D721Med (cell line): Measurements from ENCODE around the gene HYOU1.

Experiments
- DNase-seq: peaks from one replicate; pipeline ENCODE4 v3.0.0; 2011; ENCODE audit warnings: low spot score; ENCODE audit not compliant: insufficient read length
- FAIRE-seq: peaks from 2 replicates; lab custom pipeline; 2011; peaks lifted over from hg19 to GRCh38; lab: Jason Lieb, UNC
- CTCF ChIP-seq: IDR thresholded peaks from 2 replicates; pipeline ENCODE4 v1.5.1; 2012; ENCODE audit warnings: mild to moderate bottlenecking, control low read depth; ENCODE audit not compliant: insufficient read depth; ENCODE audit errors: missing control alignments

The HYOU1 gene

DNA sequence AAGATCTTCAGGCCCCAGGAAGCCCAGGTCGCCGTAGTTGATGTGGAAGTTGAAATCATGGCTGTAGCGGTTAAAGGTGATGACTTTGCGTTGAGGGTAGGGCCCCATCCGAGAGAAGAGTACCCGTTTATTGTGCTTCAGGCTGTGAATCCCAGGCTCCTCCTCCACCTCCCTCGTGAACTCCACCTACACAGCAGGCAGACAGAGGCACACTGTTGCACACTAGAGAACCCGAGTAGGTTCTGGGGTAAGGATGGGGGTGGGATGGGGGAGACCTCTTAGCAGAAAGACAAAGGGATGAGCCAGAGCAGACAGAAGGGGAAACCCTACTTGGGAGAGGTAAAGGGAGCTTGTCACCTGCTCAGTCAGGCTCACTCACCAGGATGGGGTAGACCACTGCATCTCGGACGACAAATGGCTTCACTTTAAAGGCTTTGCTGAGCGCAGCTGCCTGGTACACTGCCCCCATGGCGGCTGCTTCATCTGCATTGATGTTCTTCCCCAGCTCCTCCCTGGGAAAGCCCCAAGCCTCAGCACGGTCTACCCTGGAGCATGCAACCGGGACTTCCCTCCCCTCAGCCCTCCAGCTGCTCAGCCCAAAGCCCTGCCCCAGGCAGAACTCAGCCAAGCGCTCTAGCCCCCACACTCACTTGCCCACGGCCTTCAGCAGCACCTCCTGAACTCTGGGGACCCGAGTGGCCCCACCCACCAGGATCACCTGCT is 5.4 kb downstream of the HYOU1 start:
- DNase-seq (no peak), FAIRE-seq (no peak)
- no peak for TF ChIP-seq CTCF

DNA sequence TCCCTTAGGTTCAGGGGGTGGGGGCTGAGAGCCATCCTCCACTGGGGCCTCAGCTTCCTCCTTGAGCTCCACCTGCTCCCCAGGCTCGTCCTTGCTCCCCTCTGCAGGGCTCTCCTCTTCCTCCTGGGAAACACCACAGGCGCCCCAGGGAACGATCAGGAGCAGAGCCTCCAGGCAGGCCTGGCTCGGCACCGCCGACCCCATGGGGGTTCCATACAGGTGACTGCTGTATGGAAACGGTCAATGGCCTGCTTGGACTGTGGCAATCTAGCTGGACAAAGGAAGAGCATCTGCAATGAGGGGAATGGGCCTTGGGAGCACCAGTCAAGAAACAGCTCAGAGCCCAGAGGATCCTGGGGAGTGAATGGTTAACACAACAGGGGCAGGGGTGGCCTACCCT is 7.9 kb downstream of the HYOU1 start:
- FAIRE-seq (no peak), DNase-seq (no peak)
- no peak for TF ChIP-seq CTCF

DNA sequence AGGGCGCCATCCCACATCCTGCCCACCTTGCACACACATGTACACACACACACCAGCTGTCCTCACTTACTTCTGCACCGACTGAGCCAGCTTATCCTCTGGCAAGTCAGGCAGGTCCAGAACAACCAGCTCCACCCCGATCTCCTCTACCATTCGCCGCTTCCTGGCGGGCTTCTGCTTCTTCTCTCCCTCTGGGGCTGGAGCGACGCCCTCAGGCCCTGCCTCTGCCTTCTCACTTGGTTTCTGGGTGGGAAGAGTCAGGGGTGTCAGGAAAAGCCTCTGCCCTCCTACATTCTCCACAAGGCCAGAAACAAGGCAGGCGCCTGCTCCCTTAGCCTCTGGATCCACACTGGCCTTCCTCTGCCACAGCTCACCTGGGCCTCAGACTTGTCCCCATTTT is 8.4 kb downstream of the HYOU1 start:
- DNase-seq (no peak), FAIRE-seq (no peak)
- no peak for TF ChIP-seq CTCF

GRCh38 chr11:119047205-119047604 is 9.8 kb downstream of the HYOU1 start:
- no peak for TF ChIP-seq CTCF
- no peak for DNase-seq
- no peak for FAIRE-seq

- TF ChIP-seq CTCF = no peak
- FAIRE-seq (no peak), DNase-seq (no peak)
These were observed 10.5 kb downstream of the HYOU1 start for GRCh38 chr11:119046489-119046888.

DNA sequence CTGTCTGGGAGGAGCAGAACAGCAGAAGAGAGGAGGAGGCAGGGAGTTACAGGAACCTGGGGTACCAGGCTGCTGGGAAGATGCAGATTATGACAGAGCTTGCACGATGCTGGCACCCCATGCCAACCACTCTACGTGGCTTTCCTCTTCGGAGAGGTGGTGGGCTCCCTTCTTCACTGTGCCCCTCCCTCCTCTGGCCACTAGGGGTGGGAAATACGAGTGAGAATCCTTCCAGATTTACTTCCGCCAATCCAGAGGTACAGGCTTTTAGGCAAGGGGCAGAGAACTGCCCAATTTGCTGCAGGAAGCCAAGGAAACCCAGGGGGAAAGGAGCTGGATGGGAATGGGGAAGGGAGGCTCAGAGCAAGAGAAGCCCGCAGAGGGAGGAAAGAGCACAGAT is 12.3 kb downstream of the HYOU1 start:
- FAIRE-seq (no peak), DNase-seq (no peak)
- TF ChIP-seq CTCF = peak; percentile 1

- no peak for FAIRE-seq
- no peak for TF ChIP-seq CTCF
- DNase-seq = no peak
These were observed 14.1 kb downstream of the HYOU1 start for GRCh38 chr11:119042927-119043326.
